H1 (cell line): Measurements from ENCODE around the gene TAX1BP3. TPM values are rescaled to one million over a fixed set of nuclear protein-coding genes. Genes with fewer than 3 reads are reported as not detected.

Source experiments
- ASH2L ChIP-seq: fragments of 200-600, 300-600 bp; sonication (generic); IDR thresholded peaks from one replicate; pipeline ENCODE4 v1.7.1; 2017; ENCODE audit warnings: low read length
- SIRT6 ChIP-seq: IDR thresholded peaks from one replicate; pipeline ENCODE4 v1.7.1; 2012; ENCODE audit warnings: low read length, inconsistent platforms
- SRF ChIP-seq: IDR thresholded peaks from 2 replicates; pipeline ENCODE4 v1.6.1; 2011; ENCODE audit warnings: mild to moderate bottlenecking, low read depth, low read length, moderate library complexity
- polyA plus RNA-seq, 7 experiments: library from polyadenylated mRNA; depleted of rRNA in 3 of 7; stranded (reverse) in 5 of 7; unstranded in 2 of 7; fragments of >200 nt in 5 of 7; fragments of 200-250 nt in 2 of 7; gene quantifications; 1 replicate in 5 of 7; 2 replicates in 1 of 7; 4 replicates in 1 of 7; pipeline versions ENCODE4 v1.2.1 to v1.2.3, GENCODE V29; 2011 to 2013; ENCODE audit warnings: missing spikeins in 2 of 7, mixed read lengths in 2 of 7
- total RNA-seq: library from RNA; stranded (reverse); fragmentation: NEBNext Ultra II Directional; extraction: Animal tissue kit (Norgen Biotek cat#: 25700); gene quantifications from 2 replicates; pipeline ENCODE4 v1.2.1, GENCODE V29; 2021

The TAX1BP3 gene
- total and polyA plus RNA-seq, 2 of the 8 experiments (the other 6 are each of a cell fraction or from before 2014, with no cell fraction given), result 65.3 to 81.8 TPM

- no peak for TF ChIP-seq SRF
- TF ChIP-seq SIRT6, result no peak
- TF ChIP-seq ASH2L, result no peak
Measured at GRCh38 chr17:3683054-3683511, 14.7 kb upstream of the TAX1BP3 start (continued).
